UCSD-AML1 (cell line): Measurements from ENCODE around the gene MEIS2.

ENCODE experiments used
- DNase-seq: peaks from one replicate; lab custom pipeline; 2025; ENCODE audit not compliant: unreplicated experiment; lab: John Stamatoyannopoulos, UW

The MEIS2 gene

DNA sequence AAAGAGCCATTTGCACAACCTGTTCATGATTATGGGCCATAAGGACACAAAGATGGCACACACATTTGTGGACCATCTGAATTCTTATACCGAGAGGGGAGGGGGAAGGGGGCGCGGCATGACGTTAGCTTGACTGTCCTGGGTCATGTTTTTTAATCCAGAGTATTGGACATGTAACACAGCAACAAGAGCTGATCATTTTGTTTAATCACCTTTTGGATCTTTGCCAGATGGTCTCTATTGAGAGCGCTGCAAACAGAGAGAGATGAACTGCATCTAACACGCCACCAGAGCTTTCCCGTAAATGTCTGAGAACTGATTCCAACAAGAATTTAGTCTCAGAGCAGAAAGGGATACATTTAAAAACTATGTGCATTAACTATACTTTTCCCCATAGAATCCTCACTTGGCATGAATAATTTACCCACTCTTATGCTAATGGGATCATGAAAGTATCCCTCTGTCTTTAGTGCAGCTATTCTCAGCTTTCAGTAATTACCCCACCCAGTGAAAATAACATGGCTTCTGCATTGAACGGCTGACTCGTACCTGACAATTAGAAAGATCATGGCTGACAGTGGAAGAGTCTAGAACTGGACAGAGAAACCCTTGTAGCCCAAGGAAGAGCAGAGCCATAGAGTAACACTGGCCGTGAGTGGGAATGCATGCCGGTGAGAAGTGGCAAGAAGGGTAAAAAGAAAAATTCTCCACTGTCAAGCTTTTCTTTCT is 22.6 kb downstream of the MEIS2 start:
- DNase-seq: no peak

DNA sequence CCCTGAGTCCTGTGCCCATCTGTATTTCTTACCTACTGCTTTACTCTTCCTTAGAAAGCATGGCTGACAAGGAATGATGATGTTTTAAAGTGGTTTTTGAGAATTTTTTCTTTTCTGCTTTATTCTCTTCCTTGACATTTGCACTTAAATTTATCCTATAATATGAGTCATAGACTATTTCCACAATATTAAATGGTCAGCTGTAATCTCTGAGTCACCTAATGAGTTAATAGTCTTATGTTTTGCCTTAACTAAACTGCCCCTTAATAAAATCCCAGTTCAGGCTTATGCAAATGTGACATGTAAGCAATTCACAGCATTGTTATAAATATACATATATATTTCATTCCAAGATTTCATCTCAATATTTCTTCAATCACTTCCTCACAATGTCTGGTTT is 23.8 kb downstream of the MEIS2 start:
- DNase-seq: no peak

DNA sequence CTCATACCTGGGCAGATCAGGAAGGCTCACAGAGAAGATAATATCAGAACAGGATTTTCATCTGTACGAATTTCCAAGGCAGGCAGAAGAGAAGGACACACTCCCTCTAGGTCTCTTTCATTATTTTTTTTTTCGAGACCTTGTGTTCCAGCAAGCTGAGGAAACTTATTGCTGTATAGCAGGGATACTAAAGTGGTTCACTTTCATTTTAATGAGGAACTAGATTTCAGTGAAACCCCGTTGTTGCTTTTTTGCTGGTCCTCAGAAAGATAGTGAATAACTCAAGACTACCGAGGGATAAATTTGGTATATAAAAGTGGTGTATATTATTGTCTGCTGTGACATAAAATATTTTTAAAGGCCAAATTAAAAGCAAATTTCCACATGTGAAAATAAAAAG is 24.6 kb downstream of the MEIS2 start:
- DNase-seq: no peak

DNA sequence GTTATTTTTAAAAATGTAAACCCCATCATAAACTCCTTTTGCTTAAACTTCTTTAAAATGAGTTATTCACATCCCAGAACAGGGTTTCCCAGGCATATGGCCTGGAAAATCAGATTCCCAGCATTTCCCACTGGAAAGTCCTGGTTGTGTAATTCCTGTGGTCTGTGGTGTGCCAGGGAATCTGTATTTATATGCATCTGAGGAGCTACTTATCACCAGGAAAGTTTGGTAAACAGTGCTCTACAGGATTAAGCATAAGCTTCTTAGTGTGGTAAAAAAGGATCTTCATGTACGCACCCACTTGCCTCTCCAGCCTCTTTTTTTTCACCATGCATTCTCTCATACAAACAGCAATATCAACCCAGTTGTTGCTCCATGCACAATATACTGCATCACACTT is 28.2 kb downstream of the MEIS2 start:
- no peak for DNase-seq

DNA sequence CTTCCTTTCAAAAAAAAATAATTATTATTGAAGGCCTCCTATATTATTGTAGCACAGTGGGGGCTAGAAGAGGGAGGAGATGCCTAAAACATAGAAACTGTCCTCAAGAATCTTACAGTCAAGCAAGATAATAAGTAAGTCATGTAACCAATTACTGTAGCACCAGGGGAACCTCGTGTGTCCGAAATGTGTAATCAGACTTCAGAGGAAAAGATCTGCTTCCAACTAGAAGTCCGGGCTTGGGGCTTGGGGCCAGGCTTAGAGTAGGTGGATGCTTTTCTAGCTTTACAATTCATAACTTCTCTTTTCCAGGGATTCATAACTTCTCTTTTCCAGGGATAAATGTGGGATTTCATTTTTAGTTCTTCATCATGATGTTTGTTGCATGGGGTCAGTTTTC is 29.2 kb downstream of the MEIS2 start:
- DNase-seq: no peak

DNA sequence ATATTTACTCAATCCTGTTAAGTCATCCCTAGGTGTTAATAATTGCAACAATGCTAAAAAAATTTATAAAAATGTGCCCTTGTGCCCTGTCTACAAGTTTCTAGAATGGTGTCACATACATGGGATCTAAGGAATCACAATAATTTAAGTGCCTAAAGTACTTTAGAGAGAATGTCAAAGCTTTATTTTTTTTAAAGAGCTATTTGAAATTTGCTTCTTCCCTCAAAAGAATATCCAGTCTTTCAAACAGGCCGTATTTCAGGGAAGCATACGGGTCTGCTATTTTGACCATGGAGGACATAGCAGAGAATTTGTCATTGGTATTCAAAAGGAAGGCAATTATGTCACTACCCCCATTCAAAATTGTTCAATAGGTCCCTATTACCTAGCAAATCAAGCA is 29.7 kb downstream of the MEIS2 start:
- no peak for DNase-seq

DNA sequence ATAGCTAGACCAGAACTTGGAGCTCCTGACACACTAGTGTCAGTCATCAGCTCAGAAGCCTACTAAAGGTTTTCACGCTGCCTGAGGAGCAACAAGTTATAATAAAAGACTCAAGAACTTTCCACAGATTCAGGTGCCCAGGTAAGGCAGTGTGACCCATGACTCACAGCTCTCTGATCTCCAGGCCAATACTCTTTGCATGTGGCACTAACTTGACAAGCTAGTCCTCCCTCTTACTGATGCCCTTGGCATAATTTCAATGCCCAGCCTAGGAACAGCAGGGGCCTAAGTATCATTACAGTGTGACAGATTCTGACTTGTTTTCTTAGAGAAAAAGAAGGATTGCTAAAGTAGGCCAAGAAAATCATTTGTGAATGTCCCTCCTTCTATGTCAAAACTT is 38.4 kb downstream of the MEIS2 start:
- no peak for DNase-seq

DNA sequence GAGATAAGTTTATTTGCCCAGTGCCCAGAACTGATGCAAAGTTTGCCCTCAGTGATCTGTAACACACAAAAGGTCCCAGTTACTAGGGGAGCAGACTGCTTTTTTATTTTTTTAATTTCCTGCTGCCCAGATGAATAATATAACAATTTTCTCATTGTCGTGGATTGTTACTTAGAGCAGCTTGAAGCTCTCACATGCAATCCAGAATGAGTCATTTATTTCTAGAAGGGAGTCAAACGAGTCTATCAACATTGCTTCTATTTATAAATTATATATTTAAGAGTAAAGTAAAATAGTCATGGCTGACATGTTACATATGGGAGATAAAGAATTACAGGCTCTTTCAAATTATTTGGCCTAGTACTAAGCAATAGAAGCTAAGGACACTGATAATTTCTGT is 41.3 kb downstream of the MEIS2 start:
- DNase-seq: no peak

DNA sequence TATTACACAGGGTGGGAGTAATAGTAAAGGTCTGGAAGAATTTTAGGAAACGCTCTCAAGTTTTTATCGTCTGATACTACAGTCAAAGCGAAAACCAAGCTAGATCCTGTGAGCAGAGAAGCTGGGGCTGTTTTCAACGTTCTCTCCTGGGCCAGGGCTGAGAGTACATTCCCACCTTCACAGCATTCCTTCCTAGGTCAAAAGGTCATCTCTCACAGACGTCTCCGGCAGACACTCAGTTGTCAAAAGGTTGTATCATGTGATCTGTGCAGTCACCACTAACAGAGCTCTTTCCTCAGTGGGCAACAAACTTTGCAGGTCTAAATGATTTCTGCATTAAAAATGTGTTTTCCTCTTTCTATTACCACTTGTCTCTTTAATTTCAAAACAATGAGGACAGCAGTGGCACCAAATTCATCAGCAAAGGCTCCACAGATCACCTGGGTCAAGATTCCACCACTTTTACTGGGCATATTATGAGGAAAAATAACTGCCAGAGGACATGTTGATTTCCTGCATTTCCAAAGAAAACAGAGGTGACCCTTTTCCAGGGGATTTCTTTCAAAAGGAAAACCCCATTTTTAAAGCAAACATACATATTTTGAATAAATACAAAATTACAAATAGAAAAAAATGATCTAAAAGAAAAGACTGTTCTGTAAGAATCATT is 41.9 kb downstream of the MEIS2 start:
- DNase-seq: no peak

DNA sequence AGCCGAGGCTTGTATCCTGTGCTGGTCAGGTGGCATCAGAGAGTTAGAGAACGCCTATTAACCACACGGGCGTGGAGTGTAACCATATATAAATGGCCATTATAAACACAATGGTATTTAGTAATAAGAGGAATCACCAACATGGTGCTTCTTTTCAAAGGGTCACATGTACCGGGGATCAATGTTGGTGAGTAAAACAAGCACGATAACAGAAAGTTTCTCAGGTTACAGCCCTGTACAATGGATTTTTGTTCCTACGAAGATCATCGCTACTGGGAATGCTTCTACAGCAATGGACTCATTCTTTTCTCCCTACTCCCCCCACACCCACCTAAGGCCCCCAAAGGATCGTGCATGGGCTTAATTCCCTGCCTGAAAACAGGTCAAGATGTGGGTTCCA is 42.5 kb downstream of the MEIS2 start:
- DNase-seq: no peak

DNA sequence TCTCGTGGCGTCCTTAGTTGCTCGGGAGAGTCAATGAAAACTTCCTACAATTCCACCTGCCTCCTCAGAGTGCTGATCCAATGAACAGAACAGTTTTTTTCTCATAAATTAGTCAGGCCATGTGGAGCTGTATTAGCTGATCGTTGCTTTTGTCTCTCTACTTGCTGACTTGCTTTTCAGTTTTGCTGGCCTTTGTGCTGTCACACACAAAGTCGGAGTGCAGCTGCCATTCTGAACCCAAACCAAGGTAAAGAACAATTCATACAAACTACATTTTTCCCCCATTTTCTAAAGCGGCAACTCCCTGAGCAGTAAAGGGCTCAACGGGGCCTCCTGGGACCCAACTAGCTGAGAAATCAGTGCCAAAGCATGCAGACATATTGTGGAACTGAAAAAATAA is 43.1 kb downstream of the MEIS2 start:
- DNase-seq: no peak

DNA sequence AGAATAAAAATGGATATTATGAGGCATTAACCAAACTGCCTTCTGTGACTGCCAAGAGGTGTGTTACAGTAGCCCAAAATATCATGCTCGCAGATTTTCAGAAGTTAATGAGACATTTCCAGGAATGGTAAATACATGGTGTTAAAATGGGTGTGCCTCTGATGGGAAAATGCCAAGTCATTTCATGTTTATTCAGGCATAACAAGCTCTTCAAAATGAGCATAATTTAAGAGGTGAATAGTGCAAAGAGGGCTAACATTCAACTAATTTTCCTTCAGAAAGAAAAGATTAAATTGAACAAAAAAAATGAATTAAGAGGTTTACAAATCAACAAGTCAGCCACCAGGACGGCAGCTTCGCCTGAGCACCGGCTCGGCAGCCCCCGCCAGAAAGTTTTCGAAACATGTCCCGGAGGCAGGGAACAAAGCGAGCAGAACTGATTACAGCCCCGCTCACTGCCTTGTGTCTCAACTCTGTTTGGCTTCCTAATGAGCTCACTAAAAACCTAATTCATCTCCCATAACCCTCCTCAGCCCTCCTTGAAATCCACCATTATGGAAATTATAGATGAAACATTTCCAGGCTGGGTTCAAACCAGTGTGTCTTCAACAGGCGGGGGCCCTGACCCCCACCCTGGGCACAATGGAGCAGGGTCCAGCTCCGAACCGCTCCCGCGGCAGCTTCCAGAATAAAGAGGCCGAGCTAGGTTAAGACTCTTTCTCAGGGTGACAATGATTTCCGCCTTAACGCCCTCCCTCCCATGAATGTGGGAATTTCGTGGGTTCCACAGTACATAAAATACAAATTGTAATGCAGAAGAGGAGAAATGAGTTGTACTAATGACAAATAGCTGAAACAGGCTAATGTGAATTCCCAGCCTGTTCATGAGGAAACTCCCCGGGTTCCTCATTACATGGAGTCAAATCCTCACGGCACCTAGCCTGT is 43.9 kb downstream of the MEIS2 start:
- DNase-seq: no peak

DNA sequence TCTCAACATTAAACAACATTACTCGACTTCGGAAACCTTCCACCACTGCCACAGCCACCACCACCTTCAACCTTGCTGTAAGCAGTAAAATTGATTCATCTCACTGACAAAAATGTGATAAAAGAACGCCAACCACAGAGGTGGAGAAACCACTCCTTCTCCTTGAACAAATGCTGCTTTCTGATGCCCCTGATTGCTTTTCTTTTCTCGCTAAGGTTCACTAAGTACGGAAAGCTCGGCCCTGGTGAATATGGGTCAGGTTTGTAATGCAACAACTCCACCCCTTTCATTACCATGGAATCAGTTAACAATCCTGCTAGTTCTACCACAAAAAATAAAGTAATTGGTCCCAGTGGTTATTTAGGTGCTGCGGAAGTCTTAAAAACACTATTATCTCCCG is 44.9 kb downstream of the MEIS2 start:
- no peak for DNase-seq

DNA sequence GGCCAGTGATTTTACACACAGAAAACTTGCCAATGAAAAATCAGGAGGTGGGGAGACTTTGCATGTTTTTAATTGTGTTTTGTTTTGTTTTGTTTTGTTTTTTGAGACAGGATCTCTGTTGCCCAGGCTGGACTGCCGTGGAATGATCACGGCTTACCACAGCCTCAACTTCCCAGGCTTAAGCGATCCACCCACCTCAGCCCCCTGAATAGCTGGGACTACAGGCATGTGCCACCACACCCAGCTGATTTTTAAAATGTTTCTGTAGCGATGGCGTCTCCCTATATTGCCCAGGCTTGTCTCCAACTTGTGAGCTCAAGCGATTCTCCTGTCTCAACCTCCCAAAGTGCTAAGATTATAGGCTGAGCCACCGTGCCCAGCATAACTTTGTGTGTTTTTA is 46.0 kb downstream of the MEIS2 start:
- DNase-seq: no peak

DNA sequence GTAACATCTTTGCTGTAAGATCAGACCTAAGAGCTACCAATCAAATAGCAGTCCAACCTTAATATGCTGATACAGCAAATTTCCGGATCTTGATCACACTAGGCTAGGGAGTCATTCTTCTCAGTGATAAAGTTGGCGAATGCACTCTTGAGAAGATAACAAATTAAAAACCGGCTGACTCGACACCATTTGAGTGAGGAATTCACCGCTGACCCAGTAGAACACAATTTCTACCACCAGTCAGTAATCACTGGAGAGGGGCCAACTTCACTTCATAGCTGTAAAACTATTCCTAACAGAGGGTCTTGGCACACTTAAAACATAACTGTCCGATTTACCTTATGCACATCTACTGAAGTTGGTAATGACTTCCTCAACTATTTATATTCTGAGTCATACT is 47.2 kb downstream of the MEIS2 start:
- DNase-seq: no peak

DNA sequence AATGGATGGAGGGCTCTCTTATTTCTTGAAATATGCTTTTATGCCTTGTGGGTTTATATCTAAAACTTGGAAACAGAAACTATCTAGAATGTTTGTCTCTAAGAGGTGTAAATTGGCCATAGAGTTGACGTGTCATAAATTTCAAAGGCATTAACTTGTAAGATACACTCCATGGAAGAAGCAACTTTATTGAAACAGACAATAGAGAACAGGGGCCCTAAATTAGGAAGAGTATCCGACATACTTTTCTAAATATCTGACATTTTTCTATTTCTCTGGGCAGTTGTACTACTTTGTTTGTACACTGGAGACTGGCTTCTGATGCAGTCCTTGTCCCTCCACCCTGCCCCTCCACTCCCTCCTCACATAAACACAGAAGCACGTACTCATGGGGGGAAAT is 50.0 kb downstream of the MEIS2 start:
- no peak for DNase-seq

DNA sequence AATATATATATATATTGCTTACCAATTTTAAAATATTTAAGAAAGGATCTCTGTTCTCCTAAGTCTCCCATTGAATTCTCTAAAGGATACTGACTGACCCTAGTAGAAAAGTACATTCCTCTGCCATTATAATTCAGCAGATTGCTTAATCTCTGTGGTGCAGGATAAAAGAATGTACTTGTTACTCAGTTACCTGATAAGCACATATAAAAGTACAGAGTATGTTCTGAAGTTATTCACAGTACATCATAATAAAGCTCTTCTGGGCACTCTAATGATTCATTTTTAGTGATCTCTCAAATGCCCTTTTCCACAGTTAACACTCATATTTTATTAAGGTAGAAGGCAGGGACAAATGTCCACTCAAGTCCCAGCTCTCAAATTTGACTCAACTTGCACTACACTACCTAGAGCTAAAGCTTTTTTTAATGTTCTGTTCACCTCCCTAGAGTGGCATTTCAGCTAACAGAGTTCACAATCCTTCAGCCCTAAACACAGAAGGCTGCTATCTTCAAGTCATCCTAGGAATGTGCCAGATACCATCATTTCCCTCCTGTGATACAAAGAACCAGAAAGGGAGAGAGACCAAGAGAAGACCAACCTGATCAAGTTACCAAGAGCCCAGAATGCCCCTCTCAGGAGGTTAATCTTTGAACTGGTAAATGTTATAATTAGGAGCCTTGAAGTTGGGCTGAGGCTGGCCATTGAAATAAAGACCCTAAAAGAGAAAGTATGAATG is 53.3 kb downstream of the MEIS2 start:
- no peak for DNase-seq

DNA sequence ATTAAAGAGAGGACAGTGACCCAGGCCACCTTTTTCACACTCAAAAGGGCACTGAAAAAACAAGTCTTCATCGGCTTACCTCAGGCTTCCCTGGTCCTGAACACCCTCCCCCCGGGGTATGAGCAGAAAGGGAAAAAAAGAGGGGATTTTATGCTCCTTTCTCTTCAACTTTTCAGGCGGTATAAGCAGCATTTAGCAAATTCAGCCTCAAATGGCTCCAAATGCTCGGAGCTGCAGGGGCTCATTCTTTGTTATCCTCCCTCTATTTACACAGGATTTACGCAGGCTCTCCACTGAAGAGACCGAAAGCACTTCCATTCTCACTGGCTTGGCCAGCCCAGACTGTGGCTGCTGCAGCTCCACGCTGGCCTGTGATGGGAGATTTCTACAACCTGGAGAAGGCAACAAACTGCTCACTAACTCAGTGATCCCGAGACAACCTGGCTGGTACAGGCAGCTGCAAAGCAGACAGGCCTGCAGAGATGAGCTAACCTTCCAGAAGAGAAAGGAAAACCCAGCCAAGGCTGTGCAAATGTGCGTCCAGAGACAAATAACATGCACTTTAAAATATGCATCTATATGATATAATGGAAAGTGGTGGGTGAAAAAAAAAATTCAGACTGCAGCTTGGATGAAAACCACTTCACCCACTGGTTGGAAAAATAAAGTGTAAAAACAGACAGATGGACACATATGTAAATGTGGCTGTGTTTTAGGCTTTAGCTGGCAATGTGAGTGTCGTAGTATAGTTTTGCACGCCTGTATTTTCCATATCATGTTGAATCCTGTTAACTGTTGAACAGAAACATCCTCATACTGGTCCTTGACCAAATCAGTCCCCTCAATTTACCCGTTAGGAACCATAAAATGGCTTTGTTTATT is 54.2 kb downstream of the MEIS2 start:
- no peak for DNase-seq

DNA sequence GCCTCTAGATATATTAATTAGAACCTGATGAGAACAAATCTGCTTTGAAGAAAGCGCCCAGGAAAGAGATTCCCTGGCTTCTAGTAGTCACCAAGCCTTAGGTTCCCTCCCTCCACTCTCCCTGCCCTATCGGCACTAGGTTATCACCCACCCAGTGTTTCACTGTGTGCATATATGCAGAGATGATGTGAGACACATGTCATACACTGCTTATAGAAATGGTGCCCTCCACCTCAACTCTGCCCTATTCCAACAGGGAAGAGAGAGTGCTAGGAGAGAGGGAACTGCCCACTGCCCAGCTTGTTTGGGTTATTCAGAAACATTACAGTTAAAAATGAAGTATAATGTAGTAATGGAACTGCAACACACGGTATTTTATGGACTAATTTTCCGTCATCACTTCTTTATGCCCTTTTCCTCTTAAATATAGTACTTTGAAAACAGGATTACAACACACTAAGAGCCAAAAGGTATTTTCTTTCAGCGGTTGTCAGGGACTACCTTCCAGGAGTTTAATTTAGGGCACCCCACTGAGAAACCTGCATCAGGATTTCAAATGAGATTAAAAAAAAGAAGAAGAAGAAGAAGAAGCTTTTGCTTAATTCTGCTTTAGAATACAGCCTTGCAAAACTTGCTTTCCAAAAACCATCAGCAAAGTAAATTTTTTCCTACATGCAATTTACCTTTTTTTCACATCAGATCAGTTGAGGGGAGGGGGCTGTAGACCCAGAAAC is 55.3 kb downstream of the MEIS2 start:
- no peak for DNase-seq

DNA sequence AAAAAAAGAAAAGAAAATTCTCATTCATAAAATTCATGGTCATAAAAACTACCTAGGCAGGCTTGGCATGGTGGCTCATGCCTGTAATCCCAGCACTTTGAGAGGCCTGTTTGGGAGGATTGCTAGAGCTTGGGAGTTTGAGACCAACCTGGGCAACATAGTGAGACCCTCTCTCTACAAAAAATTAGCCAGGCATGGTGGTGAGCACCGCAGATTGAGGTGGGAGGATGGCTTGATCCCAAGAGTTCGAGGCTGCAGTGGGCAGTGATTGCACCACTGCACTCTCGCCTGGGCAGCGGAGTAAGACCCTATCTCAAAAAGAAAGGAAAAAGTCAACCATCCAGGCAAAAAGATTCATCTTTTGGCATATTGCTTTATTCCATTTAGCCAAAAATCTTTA is 58.5 kb downstream of the MEIS2 start:
- no peak for DNase-seq
